Measurements from ENCODE around the gene KLHL15.

KLHL15 gene

GRCh38 chrX:23953908-23954269 is 73.1 kb downstream of the KLHL15 start:
- in situ Hi-C loops (cut with MboI; ENCODE audit: low sequenced_read_pairs), result loop anchor here (25.0 kb wide), 1 partner anchor 108 kb away; the partner anchor contains the start of gene EIF2S3

DNA sequence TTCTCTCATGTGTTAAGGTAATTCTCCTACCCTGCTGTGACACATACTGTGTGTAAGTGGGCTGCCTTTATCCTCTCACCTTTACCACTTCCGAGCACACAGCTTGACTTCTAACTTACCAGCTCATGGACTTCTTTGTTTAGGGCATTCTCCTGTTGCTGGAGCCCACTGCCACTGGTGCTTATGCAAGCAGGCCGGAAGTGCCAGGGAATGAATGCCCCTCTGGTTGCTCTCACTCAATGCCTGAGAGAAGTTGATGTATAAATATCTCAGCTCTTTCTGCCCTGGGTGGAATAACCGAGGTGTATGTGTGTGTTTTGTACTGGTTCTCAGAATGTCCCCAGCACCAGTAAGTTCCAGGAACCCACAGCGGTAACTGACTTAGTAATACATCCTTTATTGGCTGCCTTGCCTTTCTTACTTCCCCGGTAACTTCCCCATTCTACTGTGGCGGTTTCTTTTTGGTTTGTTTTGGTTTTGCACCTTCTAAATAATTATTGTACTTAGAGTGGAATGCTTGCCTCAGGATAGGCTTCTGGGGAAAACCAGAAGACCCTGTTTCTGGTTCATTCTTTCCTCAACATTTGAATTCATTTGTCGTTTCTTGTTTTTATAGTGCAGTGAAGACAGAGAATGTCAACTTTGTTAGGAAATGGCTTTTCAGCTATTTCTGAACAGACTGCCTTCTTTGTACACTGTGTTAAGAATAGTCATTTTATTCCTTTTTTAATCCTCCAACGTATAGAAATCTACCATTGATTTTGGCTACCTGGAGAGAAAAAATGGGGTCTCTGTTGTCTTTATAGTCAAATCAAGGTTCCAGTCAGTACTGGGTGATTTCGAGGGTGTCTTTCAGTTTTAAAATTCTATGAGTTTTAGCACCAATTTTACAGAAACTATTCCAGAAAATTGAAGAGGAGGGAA is 73.7 kb downstream of the KLHL15 start:
- in situ Hi-C loops (cut with MboI; ENCODE audit: low sequenced_read_pairs), result loop anchor here (25.0 kb wide), 1 partner anchor 109 kb away; the partner anchor contains the start of gene EIF2S3

GRCh38 chrX:23952391-23952790 is 74.6 kb downstream of the KLHL15 start:
- in situ Hi-C loops (cut with MboI; ENCODE audit: low sequenced_read_pairs), result loop anchor here (25.0 kb wide), 1 partner anchor 110 kb away; the partner anchor contains the start of gene EIF2S3

DNA sequence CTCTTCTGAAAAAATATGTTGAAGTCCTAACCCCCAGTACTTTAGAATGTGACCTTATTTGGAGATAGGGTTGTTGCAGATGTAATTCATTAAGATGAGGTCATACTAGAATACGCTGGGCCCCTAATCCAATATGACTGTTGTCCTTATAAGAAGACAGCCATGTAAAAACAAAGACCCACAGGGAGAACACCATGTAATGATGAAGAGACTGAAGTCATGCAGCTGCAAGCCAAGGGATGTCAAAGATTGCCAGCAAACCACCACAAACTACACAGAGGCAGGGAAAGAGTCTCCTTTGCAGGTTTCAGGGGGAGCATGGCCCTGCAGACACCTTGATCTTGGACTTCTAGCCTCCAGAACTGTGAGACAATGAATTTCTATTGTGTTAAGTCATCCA is 81.8 kb downstream of the KLHL15 start:
- in situ Hi-C loops (cut with MboI; ENCODE audit: low sequenced_read_pairs), result no loop called here

DNA sequence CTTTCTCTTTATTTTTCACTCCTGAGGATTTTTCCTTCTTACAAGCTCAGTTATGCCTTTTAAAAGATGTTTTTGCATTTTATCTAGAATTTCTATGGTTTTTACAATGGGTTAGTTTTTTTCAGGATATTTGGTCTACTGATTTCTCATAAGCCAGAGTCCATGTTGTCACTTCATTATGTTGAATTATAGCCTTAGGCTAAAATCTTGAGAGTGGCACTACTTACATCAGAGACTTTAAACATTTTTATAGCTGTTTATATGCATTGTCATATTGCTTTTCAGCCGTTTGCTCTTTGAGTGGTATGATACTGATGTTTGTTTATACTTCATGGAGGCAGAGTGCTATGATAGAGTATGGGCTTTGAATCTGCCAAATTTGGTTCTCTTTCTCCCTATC is 82.8 kb downstream of the KLHL15 start:
- in situ Hi-C loops (cut with MboI; ENCODE audit: low sequenced_read_pairs), result no loop called here

- in situ Hi-C loops (cut with MboI; ENCODE audit: low sequenced_read_pairs), result no loop called here
Measured at GRCh38 chrX:23939203-23939602, 87.8 kb downstream of the KLHL15 start.

GRCh38 chrX:23938690-23939089 is 88.3 kb downstream of the KLHL15 start:
- in situ Hi-C loops (cut with MboI; ENCODE audit: low sequenced_read_pairs), result no loop called here

DNA sequence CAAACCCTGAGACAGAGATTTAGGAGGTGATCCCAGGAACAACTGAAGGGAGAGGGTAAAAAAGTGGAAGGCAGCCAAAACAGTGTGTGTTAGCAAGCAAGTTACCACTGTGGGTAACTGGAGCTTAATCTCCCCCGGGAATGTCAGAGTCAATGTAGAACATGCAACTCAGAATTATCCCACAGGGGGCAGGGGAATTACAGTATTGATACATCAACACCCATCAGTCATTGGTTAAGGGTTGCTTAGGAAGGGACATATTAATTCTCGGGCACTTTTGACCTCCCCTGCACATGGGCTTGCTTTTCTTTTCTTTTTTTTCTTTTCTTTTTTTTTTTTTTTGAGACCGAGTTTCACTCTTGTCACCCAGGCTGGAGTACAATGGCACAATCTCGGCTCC is 89.9 kb downstream of the KLHL15 start:
- in situ Hi-C loops (cut with MboI; ENCODE audit: low sequenced_read_pairs), result no loop called here

DNA sequence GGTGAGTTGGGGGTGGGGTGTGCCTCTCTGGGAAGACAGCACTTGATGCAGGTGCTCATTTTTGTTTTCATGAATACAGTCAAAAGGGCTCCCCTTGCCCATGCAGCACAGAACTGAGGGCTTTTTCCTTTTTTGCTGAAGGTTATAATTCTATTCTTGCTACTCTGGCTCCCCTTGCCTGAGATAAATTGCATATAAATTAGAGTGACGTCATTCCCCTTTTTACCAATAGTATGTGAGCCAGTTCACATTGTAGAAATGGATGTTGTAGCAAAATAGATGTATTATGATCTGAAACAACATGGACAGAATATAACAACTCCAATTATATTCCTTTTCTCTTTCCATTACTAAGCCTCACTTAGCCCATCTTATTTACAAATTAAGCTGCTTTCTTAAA is 90.8 kb downstream of the KLHL15 start:
- in situ Hi-C loops (cut with MboI; ENCODE audit: low sequenced_read_pairs), result no loop called here

- in situ Hi-C loops (cut with MboI; ENCODE audit: low sequenced_read_pairs), result no loop called here
Measured at GRCh38 chrX:23935106-23935505, 91.9 kb downstream of the KLHL15 start.
